ENCODE data around the gene LIMCH1.

Gene LIMCH1

DNA sequence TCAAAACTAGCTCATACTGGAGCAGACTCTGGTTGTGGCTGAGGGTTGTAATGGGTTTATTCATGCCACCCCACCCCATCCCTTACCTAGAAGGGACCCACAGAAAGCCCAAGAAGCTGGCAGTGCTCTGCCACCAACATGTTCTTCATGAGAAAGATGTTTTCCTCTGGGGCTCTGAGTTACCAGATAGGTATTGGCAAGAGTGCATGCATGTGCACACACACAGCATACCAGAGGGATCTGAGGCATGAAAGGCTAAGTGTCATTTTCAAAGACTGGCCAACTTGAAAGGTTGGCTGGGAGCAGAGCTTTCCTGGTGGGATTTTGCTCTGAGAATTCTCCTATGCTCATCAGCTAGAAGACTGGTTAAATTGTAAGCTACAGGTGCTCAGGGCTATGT lies 145.4 kb downstream of the LIMCH1 start:
- TF ChIP-seq, protein P1, sequence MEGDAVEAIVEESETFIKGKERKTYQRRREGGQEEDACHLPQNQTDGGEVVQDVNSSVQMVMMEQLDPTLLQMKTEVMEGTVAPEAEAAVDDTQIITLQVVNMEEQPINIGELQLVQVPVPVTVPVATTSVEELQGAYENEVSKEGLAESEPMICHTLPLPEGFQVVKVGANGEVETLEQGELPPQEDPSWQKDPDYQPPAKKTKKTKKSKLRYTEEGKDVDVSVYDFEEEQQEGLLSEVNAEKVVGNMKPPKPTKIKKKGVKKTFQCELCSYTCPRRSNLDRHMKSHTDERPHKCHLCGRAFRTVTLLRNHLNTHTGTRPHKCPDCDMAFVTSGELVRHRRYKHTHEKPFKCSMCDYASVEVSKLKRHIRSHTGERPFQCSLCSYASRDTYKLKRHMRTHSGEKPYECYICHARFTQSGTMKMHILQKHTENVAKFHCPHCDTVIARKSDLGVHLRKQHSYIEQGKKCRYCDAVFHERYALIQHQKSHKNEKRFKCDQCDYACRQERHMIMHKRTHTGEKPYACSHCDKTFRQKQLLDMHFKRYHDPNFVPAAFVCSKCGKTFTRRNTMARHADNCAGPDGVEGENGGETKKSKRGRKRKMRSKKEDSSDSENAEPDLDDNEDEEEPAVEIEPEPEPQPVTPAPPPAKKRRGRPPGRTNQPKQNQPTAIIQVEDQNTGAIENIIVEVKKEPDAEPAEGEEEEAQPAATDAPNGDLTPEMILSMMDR (conservative IDR thresholded peaks at IDR 0.05; ENCODE audit: low read length) = no peak
- peak; percentile 21 for DNase-seq (ENCODE audit: low read depth)
- no peak overlapping the region for H3K4me3 ChIP-seq (ENCODE audit: low read length)

DNA sequence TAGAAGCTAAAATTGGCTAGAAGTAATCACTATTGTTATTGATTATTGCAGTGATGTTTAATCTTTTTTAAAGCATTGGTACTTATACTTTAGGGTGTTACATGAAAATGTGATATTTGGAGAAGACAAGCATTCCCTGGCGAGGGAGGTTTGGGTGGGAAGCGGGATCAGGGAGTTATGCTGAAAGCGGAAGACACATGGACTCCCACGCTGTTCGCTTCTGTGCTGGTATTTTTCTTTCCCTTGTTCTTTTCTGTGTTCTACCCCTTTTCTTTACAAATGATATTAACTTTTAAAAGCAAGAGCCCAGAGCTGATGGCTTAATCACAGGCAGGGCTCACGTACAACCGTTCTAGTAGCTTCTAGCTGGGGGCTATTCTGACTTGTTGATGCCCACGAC lies 148.9 kb downstream of the LIMCH1 start:
- TF ChIP-seq, protein P1 (conservative IDR thresholded peaks at IDR 0.05; ENCODE audit: low read length) = no peak
- no peak overlapping the region for H3K4me3 ChIP-seq (ENCODE audit: low read length)
- DNase-seq (ENCODE audit: low read depth) = no peak

DNA sequence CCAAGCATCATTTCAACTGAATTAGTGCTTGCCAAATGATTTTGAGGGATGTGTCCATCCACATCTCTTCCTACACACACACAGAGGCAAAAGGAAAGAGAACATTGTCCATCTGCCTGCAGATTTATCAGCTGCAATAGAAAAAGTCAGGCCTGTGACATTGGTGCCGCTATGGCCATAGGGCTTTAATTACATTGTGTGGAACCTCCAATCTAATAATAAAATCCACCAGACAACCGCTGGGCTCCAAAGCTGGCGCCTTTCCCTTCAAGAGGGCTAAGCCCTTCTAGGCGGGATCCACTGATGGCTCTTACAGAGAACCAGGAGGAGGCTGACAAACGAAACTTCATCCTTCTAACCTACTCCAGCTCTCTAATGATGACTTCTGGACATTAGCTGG lies 150.0 kb downstream of the LIMCH1 start:
- no peak for DNase-seq (ENCODE audit: low read depth)
- TF ChIP-seq, protein P1 (conservative IDR thresholded peaks at IDR 0.05; ENCODE audit: low read length) = no peak
- H3K4me3 ChIP-seq (ENCODE audit: low read length) = no peak overlapping the region

DNA sequence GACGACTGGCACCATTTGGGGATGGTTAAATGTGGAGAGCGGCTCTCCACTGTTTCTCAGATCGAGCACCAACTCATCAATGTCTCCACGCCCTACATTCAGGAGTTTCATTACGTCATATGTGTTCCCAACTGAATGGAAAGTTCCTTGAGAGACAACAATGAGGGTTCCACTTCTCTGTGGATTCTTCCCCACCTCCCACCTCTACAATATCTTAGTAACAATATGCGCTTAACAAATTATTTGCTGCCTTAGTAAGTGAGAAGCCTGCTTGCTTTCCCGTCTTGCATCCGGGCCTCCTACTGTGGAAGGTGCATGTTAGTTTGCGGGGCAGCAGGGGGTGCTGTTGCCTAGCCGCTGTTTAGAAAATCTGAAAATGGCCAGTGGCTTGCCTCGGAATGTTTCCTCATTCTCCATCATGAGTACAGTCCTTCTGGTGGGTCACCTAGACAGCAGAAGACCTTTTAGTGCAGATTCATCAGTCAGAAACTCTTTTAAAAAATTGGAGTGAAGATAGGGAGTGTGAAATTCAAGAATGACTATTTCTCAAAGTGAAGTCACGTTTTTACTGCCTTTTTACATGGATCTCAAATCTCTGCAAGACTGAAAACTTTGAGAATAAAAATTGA lies 154.9 kb downstream of the LIMCH1 start:
- DNase-seq (ENCODE audit: low read depth) = peak; percentile 46
- no peak overlapping the region for H3K4me3 ChIP-seq (ENCODE audit: low read length)
- TF ChIP-seq, protein P1 (conservative IDR thresholded peaks at IDR 0.05; ENCODE audit: low read length) = peak; percentile 90

DNA sequence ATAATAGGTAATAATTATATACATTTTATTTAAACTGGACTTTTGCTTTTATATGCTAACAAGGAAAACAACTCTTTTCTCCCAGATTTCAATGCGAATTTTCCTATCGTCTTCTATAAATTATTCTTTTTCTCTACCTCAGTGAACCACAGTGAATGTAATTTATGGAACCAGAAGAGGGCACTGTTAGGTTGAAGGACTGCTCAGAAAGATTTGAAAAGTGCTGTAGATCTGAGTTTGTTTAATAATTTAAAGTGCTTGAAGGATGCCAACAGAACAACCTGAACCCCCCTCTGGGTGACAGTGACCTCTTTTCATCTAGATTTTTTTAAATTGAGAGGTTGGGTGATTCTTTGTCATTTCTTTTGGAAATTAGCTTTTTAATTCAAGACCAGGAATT lies 155.7 kb downstream of the LIMCH1 start:
- H3K4me3 ChIP-seq (ENCODE audit: low read length) = no peak overlapping the region
- TF ChIP-seq, protein P1 (conservative IDR thresholded peaks at IDR 0.05; ENCODE audit: low read length) = peak; percentile 65
- DNase-seq (ENCODE audit: low read depth) = peak; percentile 18

DNA sequence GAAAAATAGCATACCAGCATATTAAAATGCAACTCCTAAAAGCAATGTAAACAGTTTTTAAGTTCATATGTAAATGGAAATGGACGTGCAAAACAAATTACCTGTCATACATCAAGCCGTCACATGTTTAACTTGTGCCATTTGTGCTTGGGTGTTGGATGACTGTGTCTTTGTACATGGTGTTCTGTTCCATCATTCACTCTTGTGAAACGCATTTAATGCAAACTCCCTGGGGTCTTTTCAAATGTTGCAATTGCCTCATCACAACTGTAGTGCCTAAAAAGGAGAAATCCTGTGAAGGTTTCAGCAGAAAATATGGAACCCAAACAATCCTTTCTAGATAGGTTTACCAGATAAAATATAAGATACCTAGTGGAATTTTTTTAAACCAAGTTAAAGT lies 158.2 kb downstream of the LIMCH1 start:
- no peak overlapping the region for H3K4me3 ChIP-seq (ENCODE audit: low read length)
- TF ChIP-seq, protein P1 (conservative IDR thresholded peaks at IDR 0.05; ENCODE audit: low read length) = no peak
- no peak for DNase-seq (ENCODE audit: low read depth)

DNA sequence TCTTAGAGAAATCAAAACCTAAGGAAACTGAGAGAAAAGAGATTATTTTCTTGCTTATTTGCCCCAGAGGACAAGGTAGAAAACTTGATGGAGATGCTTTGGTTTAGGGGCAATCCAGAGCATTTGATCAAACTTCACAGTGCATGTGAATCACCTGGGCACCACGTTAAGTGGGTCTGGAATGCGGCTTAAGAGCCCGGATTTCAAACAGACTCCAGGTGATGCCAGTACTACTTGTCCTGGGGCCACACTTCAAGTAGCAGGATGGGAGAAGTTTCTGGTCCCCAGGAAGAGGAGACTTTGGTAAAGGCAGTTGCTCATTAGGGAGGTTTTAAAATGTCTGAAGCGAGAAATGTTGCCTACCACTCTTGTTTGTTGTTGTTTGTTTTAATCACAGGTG lies 158.8 kb downstream of the LIMCH1 start:
- TF ChIP-seq, protein P1 (conservative IDR thresholded peaks at IDR 0.05; ENCODE audit: low read length) = no peak
- DNase-seq (ENCODE audit: low read depth) = no peak
- no peak overlapping the region for H3K4me3 ChIP-seq (ENCODE audit: low read length)

All from AG10803 (cell line).